ENCODE results near the gene MRPL52. TPM values are rescaled to one million over a fixed set of nuclear protein-coding genes. Genes with fewer than 3 reads are reported as not detected.
A peak's percentile ranks its signal among the peaks of the same experiment; 100 is the strongest.

Gene MRPL52
- total and polyA plus RNA-seq, 2 of the 13 experiments (the other 11 are each of a cell fraction or from before 2014, with no cell fraction given): 118 to 329 TPM

- no peak for TF ChIP-seq BCLAF1 (IDR thresholded peaks at IDR 0.05)
- no peak for TF ChIP-seq NFYB (CRISPR knock-in tag; IDR thresholded peaks at IDR 0.05)
- no peak for TF ChIP-seq ZNF205 (CRISPR knock-in tag; IDR thresholded peaks at IDR 0.05)
- no peak for TF ChIP-seq FIP1L1 (IDR thresholded peaks at IDR 0.05; ENCODE audit: borderline replicate concordance, insufficient read depth, low read depth, low read length)
- 0 out of 2 replicates have a peak, but pooled peaks have one; percentile 12 for TF ChIP-seq ZXDC (CRISPR knock-in tag; IDR thresholded peaks at IDR 0.05)
- no peak for TF ChIP-seq ZBTB44 (CRISPR knock-in tag; IDR thresholded peaks at IDR 0.05)
- no peak for TF ChIP-seq HDAC2 (CRISPR knock-in tag; IDR thresholded peaks at IDR 0.05)
- no peak for TF ChIP-seq ZNF614 (CRISPR knock-in tag; IDR thresholded peaks at IDR 0.05; ENCODE audit: borderline replicate concordance)
- TF ChIP-seq HMG20A (CRISPR knock-in tag; IDR thresholded peaks at IDR 0.05; ENCODE audit: borderline replicate concordance): no peak
- TF ChIP-seq ZFP62 (CRISPR knock-in tag; IDR thresholded peaks at IDR 0.05): no peak
- no peak for TF ChIP-seq CREB1 (IDR thresholded peaks at IDR 0.05)
- TF ChIP-seq CREB1 (CRISPR knock-in tag; IDR thresholded peaks at IDR 0.05): no peak
- TF ChIP-seq ZNF766 (CRISPR knock-in tag; IDR thresholded peaks at IDR 0.05; ENCODE audit: borderline replicate concordance): no peak
- no peak for TF ChIP-seq RARA (CRISPR knock-in tag; IDR thresholded peaks at IDR 0.05)
- no peak for TF ChIP-seq ZNF792 (CRISPR knock-in tag; IDR thresholded peaks at IDR 0.05)
- no peak for TF ChIP-seq JUNB (CRISPR knock-in tag; IDR thresholded peaks at IDR 0.05; ENCODE audit: borderline replicate concordance)
- no peak for TF ChIP-seq FOXM1 (CRISPR knock-in tag; IDR thresholded peaks at IDR 0.05)
- no peak for TF ChIP-seq BHLHE40 (IDR thresholded peaks at IDR 0.05; ENCODE audit: low read length)
- TF ChIP-seq IRF9 (CRISPR knock-in tag; IDR thresholded peaks at IDR 0.05; ENCODE audit: borderline replicate concordance): no peak
- TF ChIP-seq MZF1 (CRISPR knock-in tag; IDR thresholded peaks at IDR 0.05; ENCODE audit: borderline replicate concordance): peak; percentile 61; the same call in 1 of the 2 replicates
- 0 out of 2 replicates have a peak, but pooled peaks have one; percentile 40 for TF ChIP-seq BCL3 (CRISPR knock-in tag; IDR thresholded peaks at IDR 0.05)
- TF ChIP-seq ZNF34 (CRISPR knock-in tag; IDR thresholded peaks at IDR 0.05; ENCODE audit: borderline replicate concordance): no peak
Measured at GRCh38 chr14:22839159-22839779, 9.6 kb downstream of the MRPL52 start (continued).

Measured in HepG2 (cell line).